KMS-11 (cell line): ENCODE data around the gene PLXDC1.

Experiments
- H2AFZ ChIP-seq: fragments of 200-600 bp; sonication (generic); 2 replicates; pipeline ENCODE4 v1.6.1; 2016; ENCODE audit warnings: antibody characterized with exemption, mixed run types, low read depth
- H3K27ac ChIP-seq: fragments of 200-600 bp; sonication (generic); 2 replicates; pipeline ENCODE4 v1.6.1; 2016; ENCODE audit warnings: mild to moderate bottlenecking, mixed run types
- H3K27me3 ChIP-seq: fragments of 200-600 bp; sonication (generic); 2 replicates; pipeline ENCODE4 v1.6.1; 2017; ENCODE audit warnings: mild to moderate bottlenecking, low read depth, mixed run types, moderate library complexity; ENCODE audit not compliant: insufficient read depth
- H3K36me3 ChIP-seq: fragments of 200-600 bp; sonication (generic); 2 replicates; pipeline ENCODE4 v1.6.1; 2017; ENCODE audit warnings: mild to moderate bottlenecking, mixed run types; ENCODE audit not compliant: insufficient read depth
- H3K4me1 ChIP-seq: fragments of 200-600 bp; sonication (generic); 2 replicates; pipeline ENCODE4 v1.6.1; 2016; ENCODE audit warnings: mild to moderate bottlenecking, low read depth, mixed run types; ENCODE audit not compliant: poor library complexity, severe bottlenecking
- H3K4me2 ChIP-seq: fragments of 200-600 bp; sonication (generic); 2 replicates; pipeline ENCODE4 v1.7.0; 2016; ENCODE audit warnings: mild to moderate bottlenecking, mixed run types
- H3K4me3 ChIP-seq: fragments of 200-600 bp; sonication (generic); IDR thresholded peaks from 2 replicates; pipeline ENCODE4 v1.6.1; 2017; ENCODE audit warnings: low read depth, low read length, mixed read lengths; ENCODE audit not compliant: insufficient read depth
- H3K79me2 ChIP-seq: fragments of 200-600 bp; sonication (generic); 2 replicates; pipeline ENCODE4 v1.6.1; 2016; ENCODE audit warnings: low read depth, mixed run types; ENCODE audit not compliant: insufficient read depth
- H3K9ac ChIP-seq: fragments of 200-600 bp; sonication (generic); 2 replicates; pipeline ENCODE4 v1.6.1; 2016; ENCODE audit warnings: mild to moderate bottlenecking, mixed run types
- H4K20me1 ChIP-seq: fragments of 200-600 bp; sonication (generic); 2 replicates; pipeline ENCODE4 v1.6.1; 2016; ENCODE audit warnings: mild to moderate bottlenecking, mixed run types; ENCODE audit not compliant: insufficient read depth
- TF ChIP-seq, protein P1 (sequence below): fragments of 200-600 bp; sonication (generic); conservative IDR thresholded peaks from 2 replicates; pipeline ENCODE4 v1.6.1; 2017; ENCODE audit warnings: low read depth, mild to moderate bottlenecking, antibody characterized with exemption, low read length, moderate library complexity, mixed read lengths

PLXDC1 gene

DNA sequence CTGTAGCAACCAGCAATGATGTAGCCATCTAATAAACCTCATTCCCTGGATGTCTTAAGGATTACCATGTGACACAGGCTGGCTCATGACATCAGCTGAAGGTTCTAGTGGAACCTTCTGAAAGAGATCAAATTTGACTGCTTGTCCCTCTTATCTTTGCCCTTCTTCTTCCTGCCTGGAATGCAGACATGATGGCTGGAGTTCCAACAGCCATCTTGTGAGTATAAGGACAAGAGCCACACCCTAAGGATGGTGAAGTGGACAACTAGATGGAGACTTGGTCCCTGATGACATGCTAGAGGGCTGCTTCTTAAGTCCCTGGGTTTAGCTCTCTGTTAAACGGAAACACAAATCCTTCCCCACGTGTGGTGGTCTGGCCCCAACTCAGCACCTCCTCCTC, 37.6 kb downstream of the PLXDC1 start:
- Histone ChIP-seq H2AFZ (no peak overlapping the region), H3K27me3 (peaks cover 11% of the 10 kb centered on the region; the same call in 1 of the 2 replicates), H3K4me3 (no peak overlapping the region), H3K4me2 (no peak overlapping the region), H3K79me2 (no peaks in the 10 kb centered on the region), H3K9ac (no peak overlapping the region), H4K20me1 (no peaks in the 10 kb centered on the region), H3K4me1 (peaks cover 6% of the 10 kb centered on the region), H3K27ac (no peak overlapping the region), H3K36me3 (no peaks in the 10 kb centered on the region)
- TF ChIP-seq, protein P1, sequence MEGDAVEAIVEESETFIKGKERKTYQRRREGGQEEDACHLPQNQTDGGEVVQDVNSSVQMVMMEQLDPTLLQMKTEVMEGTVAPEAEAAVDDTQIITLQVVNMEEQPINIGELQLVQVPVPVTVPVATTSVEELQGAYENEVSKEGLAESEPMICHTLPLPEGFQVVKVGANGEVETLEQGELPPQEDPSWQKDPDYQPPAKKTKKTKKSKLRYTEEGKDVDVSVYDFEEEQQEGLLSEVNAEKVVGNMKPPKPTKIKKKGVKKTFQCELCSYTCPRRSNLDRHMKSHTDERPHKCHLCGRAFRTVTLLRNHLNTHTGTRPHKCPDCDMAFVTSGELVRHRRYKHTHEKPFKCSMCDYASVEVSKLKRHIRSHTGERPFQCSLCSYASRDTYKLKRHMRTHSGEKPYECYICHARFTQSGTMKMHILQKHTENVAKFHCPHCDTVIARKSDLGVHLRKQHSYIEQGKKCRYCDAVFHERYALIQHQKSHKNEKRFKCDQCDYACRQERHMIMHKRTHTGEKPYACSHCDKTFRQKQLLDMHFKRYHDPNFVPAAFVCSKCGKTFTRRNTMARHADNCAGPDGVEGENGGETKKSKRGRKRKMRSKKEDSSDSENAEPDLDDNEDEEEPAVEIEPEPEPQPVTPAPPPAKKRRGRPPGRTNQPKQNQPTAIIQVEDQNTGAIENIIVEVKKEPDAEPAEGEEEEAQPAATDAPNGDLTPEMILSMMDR, result no peak

DNA sequence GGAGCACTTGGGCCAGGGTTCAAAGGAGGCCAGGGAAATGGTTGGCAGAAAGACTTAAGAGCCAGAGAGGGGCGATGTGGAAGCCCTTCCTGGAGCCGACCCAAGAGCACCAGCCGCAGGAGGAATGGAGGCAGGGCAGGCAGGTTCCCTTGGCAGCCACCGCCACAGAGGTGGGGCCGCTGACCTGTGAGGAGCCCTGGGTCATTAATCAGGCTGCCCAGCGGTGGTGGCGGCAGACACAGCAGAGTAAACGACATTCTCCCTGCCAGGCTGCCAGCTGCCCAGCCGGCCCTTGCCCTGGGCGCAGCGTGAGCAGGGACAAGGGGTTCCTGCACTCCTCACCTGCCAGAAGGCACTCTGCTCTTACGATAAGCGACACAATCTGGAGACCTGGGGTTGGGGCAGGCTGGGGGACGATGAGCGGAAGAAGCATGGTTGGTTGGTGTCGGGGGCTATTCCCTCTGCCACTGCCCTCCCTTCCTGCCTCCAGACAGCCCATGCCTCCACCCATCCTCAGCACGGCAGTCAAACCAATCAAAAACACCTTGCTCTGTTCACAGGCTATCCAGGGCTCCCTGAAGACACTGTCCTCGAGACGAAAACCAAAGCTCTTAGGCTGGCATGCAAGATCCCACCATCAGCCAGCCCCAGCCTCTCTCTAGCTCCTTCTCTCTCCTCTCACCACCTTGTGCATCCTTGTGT, 40.9 kb downstream of the PLXDC1 start:
- Histone ChIP-seq H3K9ac (no peak overlapping the region), H3K36me3 (no peaks in the 10 kb centered on the region), H3K4me3 (no peak overlapping the region), H3K4me1 (no peaks in the 10 kb centered on the region), H3K27ac (no peak overlapping the region), H3K4me2 (no peak overlapping the region), H3K79me2 (no peaks in the 10 kb centered on the region), H2AFZ (no peak overlapping the region), H3K27me3 (peaks cover 24% of the 10 kb centered on the region; the same call in 1 of the 2 replicates), H4K20me1 (no peaks in the 10 kb centered on the region)
- TF ChIP-seq, protein P1, result no peak

DNA sequence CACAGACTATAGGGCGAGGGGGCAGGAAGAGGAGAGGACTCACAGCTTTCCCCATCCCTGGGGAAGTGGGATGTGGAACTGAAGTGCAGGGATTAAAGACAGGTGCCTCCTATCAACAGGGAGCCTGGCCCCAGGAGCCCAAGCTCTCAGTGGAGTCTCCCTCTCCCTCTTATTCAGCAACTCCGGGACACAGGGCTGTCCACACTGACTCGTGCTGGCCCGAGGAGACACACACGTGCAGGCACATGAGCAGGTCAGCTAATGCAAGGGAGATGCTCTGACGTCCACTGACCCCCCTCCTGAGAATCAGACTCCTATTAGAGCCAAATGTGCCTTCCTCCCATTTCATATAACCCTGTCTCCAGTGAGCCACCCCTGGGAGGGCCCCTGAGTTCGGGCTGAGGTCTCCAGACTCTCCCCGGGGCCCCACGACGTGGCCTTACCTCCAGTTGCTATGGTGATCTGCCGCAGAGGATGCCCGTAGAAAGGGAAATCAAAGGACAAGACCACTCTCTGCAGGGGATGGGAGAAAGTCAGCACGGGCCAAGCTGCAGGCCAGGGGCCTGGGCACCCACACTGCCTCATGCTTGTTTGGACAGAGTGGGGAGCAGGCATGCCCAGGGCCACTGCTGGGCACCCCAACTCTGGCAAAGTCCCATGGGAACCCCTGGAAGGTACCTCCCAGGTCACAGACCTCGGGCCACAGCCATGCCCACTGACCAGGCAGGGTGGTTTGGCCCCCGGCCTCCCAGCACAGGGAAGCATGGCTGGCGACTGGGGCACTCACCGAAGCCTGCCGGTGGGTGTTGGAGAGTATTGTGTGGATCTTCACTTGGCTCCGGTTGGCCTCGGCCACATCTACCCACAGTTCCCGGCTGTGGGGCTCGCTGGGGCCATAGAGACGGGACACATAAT, 42.7 kb downstream of the PLXDC1 start:
- Histone ChIP-seq H3K27me3 (peaks cover 24% of the 10 kb centered on the region; the same call in 1 of the 2 replicates), H3K36me3 (no peaks in the 10 kb centered on the region), H2AFZ (no peak overlapping the region), H3K4me3 (no peak overlapping the region), H3K4me1 (no peaks in the 10 kb centered on the region), H3K79me2 (no peaks in the 10 kb centered on the region), H3K27ac (no peak overlapping the region), H3K4me2 (no peak overlapping the region), H4K20me1 (no peaks in the 10 kb centered on the region), H3K9ac (no peak overlapping the region)
- TF ChIP-seq, protein P1, result no peak

GRCh38 chr17:39107973-39108372, 43.5 kb downstream of the PLXDC1 start:
- Histone ChIP-seq H3K36me3 (no peaks in the 10 kb centered on the region), H3K27me3 (peaks cover 24% of the 10 kb centered on the region; the same call in 1 of the 2 replicates), H3K79me2 (no peaks in the 10 kb centered on the region), H2AFZ (no peak overlapping the region; the same call in 1 of the 2 replicates), H3K9ac (no peak overlapping the region), H3K4me1 (no peaks in the 10 kb centered on the region), H3K4me2 (no peak overlapping the region), H3K4me3 (no peak overlapping the region), H3K27ac (no peak overlapping the region), H4K20me1 (no peaks in the 10 kb centered on the region)
- TF ChIP-seq, protein P1, result no peak
